Skeletal muscle satellite cell (primary cell): ENCODE data around the gene SIGLEC1.

Experiments
- H3K27me3 ChIP-seq: 2 replicates; pipeline ENCODE4 v1.7.0; 2013; ENCODE audit warnings: low read length; ENCODE audit not compliant: control insufficient read depth, insufficient read depth
- H3K36me3 ChIP-seq: 2 replicates; pipeline ENCODE4 v1.7.0; 2013; ENCODE audit warnings: mild to moderate bottlenecking, control low read depth, low read length; ENCODE audit not compliant: insufficient read depth
- H3K4me1 ChIP-seq: 2 replicates; pipeline ENCODE4 v1.7.0; 2013; ENCODE audit warnings: low read length; ENCODE audit not compliant: control insufficient read depth, insufficient read depth
- H3K4me2 ChIP-seq: 2 replicates; pipeline ENCODE4 v1.7.0; 2013; ENCODE audit warnings: mild to moderate bottlenecking, low read length
- H3K4me3 ChIP-seq: 2 replicates; pipeline ENCODE4 v1.7.0; 2013; ENCODE audit warnings: low read length
- H3K9ac ChIP-seq: 2 replicates; pipeline ENCODE4 v1.7.0; 2013; ENCODE audit warnings: mild to moderate bottlenecking, low read depth, low read length, moderate library complexity
- H3K9me3 ChIP-seq: replicated peaks from 2 replicates; pipeline ENCODE4 v1.7.0; 2013; ENCODE audit warnings: mild to moderate bottlenecking, control low read depth, low read length

Gene SIGLEC1

GRCh38 chr20:3692706-3693294, 19.6 kb downstream of the SIGLEC1 start:
- H3K36me3 ChIP-seq: no peaks in the 10 kb centered on the region
- H3K4me3 ChIP-seq: no peak overlapping the region
- peaks cover 23% of the 10 kb centered on the region for H3K27me3 ChIP-seq
- H3K4me2 ChIP-seq: no peak overlapping the region
- H3K9me3 ChIP-seq: no peaks in the 10 kb centered on the region
- peaks cover under 1% of the 10 kb centered on the region for H3K4me1 ChIP-seq
- no peak overlapping the region for H3K9ac ChIP-seq

GRCh38 chr20:3691897-3692296, 20.5 kb downstream of the SIGLEC1 start:
- H3K9me3 ChIP-seq: no peaks in the 10 kb centered on the region
- H3K9ac ChIP-seq: no peak overlapping the region
- no peak overlapping the region for H3K4me3 ChIP-seq
- H3K4me2 ChIP-seq: no peak overlapping the region
- no peaks in the 10 kb centered on the region for H3K36me3 ChIP-seq
- H3K27me3 ChIP-seq: peaks cover 17% of the 10 kb centered on the region
- peaks cover 10% of the 10 kb centered on the region for H3K4me1 ChIP-seq

- H3K4me2 ChIP-seq: no peak overlapping the region
- H3K4me1 ChIP-seq: peaks cover 14% of the 10 kb centered on the region
- no peak overlapping the region for H3K9ac ChIP-seq
- H3K36me3 ChIP-seq: no peaks in the 10 kb centered on the region
- H3K27me3 ChIP-seq: peaks cover 17% of the 10 kb centered on the region
- no peaks in the 10 kb centered on the region for H3K9me3 ChIP-seq
- H3K4me3 ChIP-seq: no peak overlapping the region
Observed at GRCh38 chr20:3691306-3691705, 21.1 kb downstream of the SIGLEC1 start.

GRCh38 chr20:3690413-3690812, 22.0 kb downstream of the SIGLEC1 start:
- Histone ChIP-seq H3K9ac (no peak overlapping the region), H3K36me3 (no peaks in the 10 kb centered on the region), H3K27me3 (peaks cover 17% of the 10 kb centered on the region), H3K4me3 (no peak overlapping the region), H3K4me1 (peaks cover 17% of the 10 kb centered on the region), H3K4me2 (no peak overlapping the region), H3K9me3 (no peaks in the 10 kb centered on the region)

- Histone ChIP-seq H3K9me3 (no peaks in the 10 kb centered on the region), H3K36me3 (no peaks in the 10 kb centered on the region), H3K9ac (no peak overlapping the region), H3K27me3 (peaks cover 21% of the 10 kb centered on the region), H3K4me3 (no peak overlapping the region), H3K4me2 (no peak overlapping the region), H3K4me1 (peaks cover 17% of the 10 kb centered on the region)
Observed at GRCh38 chr20:3689978-3690377, 22.4 kb downstream of the SIGLEC1 start.

GRCh38 chr20:3687655-3688054, 24.7 kb downstream of the SIGLEC1 start:
- Histone ChIP-seq H3K4me3 (no peak overlapping the region), H3K9ac (no peak overlapping the region), H3K4me1 (peaks cover 17% of the 10 kb centered on the region), H3K9me3 (no peaks in the 10 kb centered on the region), H3K36me3 (no peaks in the 10 kb centered on the region), H3K27me3 (peaks cover 18% of the 10 kb centered on the region), H3K4me2 (peak overlapping the region; percentile 58)

- H3K4me3 ChIP-seq: no peak overlapping the region
- H3K36me3 ChIP-seq: no peaks in the 10 kb centered on the region
- H3K4me2 ChIP-seq: peak overlapping the region; percentile 58
- peak overlapping the region; percentile 2 for H3K9ac ChIP-seq
- H3K27me3 ChIP-seq: peaks cover 20% of the 10 kb centered on the region
- no peaks in the 10 kb centered on the region for H3K9me3 ChIP-seq
- peaks cover 20% of the 10 kb centered on the region for H3K4me1 ChIP-seq
Observed at GRCh38 chr20:3686867-3687321, 25.5 kb downstream of the SIGLEC1 start.

- Histone ChIP-seq H3K4me3 (no peak overlapping the region), H3K9ac (no peak overlapping the region), H3K27me3 (peaks cover 20% of the 10 kb centered on the region), H3K36me3 (no peaks in the 10 kb centered on the region), H3K4me2 (peak overlapping the region; percentile 58), H3K4me1 (peaks cover 24% of the 10 kb centered on the region), H3K9me3 (no peaks in the 10 kb centered on the region)
Observed at GRCh38 chr20:3686421-3686820, 26.0 kb downstream of the SIGLEC1 start.

GRCh38 chr20:3685341-3685740, 27.1 kb downstream of the SIGLEC1 start:
- H3K27me3 ChIP-seq: peaks cover 26% of the 10 kb centered on the region
- H3K4me3 ChIP-seq: no peak overlapping the region
- no peaks in the 10 kb centered on the region for H3K9me3 ChIP-seq
- H3K36me3 ChIP-seq: no peaks in the 10 kb centered on the region
- peaks cover 34% of the 10 kb centered on the region for H3K4me1 ChIP-seq
- no peak overlapping the region for H3K4me2 ChIP-seq
- H3K9ac ChIP-seq: no peak overlapping the region

GRCh38 chr20:3681931-3682781, 30.2 kb downstream of the SIGLEC1 start, which contains the start of gene ADAM33:
ADAM33 (minus strand) TSS chr20:3682010; CDS start chr20:3682004, 6 bp downstream.
- H3K4me1 ChIP-seq: peaks cover 36% of the 10 kb centered on the region
- no peak within 1 kb of the TSS for H3K9ac ChIP-seq
- no peaks in the 10 kb centered on the region for H3K9me3 ChIP-seq
- H3K4me2 ChIP-seq: peak within 1 kb of the TSS; percentile 81
- peak within 1 kb of the TSS; percentile 58 for H3K4me3 ChIP-seq
- no peaks in the 10 kb centered on the region for H3K36me3 ChIP-seq
- H3K27me3 ChIP-seq: peaks cover 26% of the 10 kb centered on the region

- H3K4me3 ChIP-seq: peak overlapping the region; percentile 58
- no peak overlapping the region for H3K9ac ChIP-seq
- no peaks in the 10 kb centered on the region for H3K36me3 ChIP-seq
- peaks cover 33% of the 10 kb centered on the region for H3K4me1 ChIP-seq
- no peaks in the 10 kb centered on the region for H3K9me3 ChIP-seq
- H3K27me3 ChIP-seq: peaks cover 26% of the 10 kb centered on the region
- H3K4me2 ChIP-seq: peak overlapping the region; percentile 81
Observed at GRCh38 chr20:3681352-3681930, 31.0 kb downstream of the SIGLEC1 start.
